HCT116 (cell line): ENCODE data around the gene GIMAP8.

Experiments
- CEBPB ChIP-seq: IDR thresholded peaks from 2 replicates; pipeline ENCODE4 v1.6.1; 2012; ENCODE audit warnings: low read depth
- EGR1 ChIP-seq: IDR thresholded peaks from 2 replicates; pipeline ENCODE4 v1.6.1; 2012; ENCODE audit warnings: low read depth
- EZH2 ChIP-seq: fragments of 200-600 bp; sonication (generic); IDR thresholded peaks from 2 replicates; pipeline ENCODE4 v1.6.1; 2017; ENCODE audit warnings: antibody characterized with exemption, mixed run types
- POLR2A ChIP-seq: IDR thresholded peaks from 2 replicates; pipeline ENCODE4 v1.7.0; 2011; ENCODE audit warnings: borderline replicate concordance; ENCODE audit not compliant: insufficient read depth, insufficient read length; ENCODE audit errors: extremely low read depth
- SP1 ChIP-seq: IDR thresholded peaks from 2 replicates; pipeline ENCODE4 v1.6.1; 2012; ENCODE audit warnings: low read depth
- TF ChIP-seq, protein P1 (sequence below), 3 experiments: fragments of 200-600 bp in 1 of 3; sonication (generic) in 1 of 3; IDR thresholded peaks in 2 of 3; conservative IDR thresholded peaks in 1 of 3; 2 replicates each; pipeline ENCODE4 v1.5.1; 2012 to 2017; ENCODE audit warnings: low read depth in 2 of 3, low read length in 2 of 3, antibody characterized with exemption in 1 of 3, borderline replicate concordance in 1 of 3, control low read depth in 1 of 3, mild to moderate bottlenecking in 1 of 3, mixed read lengths in 1 of 3, mixed run types in 1 of 3, moderate library complexity in 1 of 3; ENCODE audit not compliant: insufficient read depth in 1 of 3
- TF ChIP-seq, protein P2 (sequence below): IDR thresholded peaks from 2 replicates; pipeline ENCODE4 v1.6.1; 2012; ENCODE audit warnings: low read depth
- TF ChIP-seq, protein P3 (sequence below): IDR thresholded peaks from 2 replicates; pipeline ENCODE4 v1.6.1; 2012
- TF ChIP-seq, protein P4 (sequence below): IDR thresholded peaks from 2 replicates; pipeline ENCODE4 v1.6.1; 2012

DNA sequence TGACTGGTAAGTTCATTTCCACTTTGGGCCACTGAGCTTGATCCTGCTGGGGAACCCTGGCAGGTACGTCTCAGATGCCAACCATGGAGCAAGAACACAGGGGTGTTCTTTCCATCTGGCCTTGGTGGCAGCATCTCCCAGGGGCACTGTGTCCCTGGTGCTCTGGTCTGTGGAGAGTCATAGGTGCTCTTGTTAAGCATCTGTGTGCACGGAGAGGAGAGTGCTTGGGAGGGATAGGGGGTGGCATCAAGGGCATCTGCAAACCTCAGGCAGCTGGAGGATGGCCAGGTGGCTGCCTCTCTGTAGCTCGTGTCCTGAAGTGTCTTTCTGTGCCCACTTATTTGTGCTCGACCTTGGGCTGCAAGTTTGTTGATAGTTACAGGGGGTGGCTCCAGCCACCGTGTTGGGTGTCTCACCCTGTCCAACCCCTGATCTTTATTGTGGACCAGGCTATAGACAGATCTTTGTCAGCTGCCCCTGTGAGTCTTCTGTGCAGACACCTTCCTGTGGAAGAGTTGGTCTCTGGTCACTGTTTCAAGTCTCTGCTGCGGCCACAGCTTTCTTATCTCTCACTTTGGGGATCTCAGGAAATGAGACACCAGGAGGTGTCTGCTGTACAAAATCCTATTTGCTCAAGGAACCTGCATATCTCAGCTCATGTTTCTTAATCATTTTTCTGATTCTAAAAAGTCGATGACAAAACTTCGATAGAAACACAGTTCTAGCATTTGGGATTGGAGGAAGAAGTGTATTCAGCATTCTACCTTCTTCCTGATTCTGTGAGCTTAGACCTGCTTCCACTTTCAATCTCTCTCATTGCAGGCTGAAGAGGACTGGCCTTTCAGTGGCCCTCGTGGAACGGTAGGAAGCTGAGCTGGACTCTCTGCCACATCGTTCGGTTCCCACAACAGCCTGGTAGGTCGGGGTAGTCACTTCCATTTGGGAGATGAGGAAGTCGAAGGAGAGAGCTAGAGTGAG lies 17.2 kb upstream of the GIMAP8 start:
- TF ChIP-seq CEBPB (no peak), POLR2A (no peak), SP1 (no peak), EGR1 (no peak), EZH2 (no peak)
- TF ChIP-seq, protein P1, sequence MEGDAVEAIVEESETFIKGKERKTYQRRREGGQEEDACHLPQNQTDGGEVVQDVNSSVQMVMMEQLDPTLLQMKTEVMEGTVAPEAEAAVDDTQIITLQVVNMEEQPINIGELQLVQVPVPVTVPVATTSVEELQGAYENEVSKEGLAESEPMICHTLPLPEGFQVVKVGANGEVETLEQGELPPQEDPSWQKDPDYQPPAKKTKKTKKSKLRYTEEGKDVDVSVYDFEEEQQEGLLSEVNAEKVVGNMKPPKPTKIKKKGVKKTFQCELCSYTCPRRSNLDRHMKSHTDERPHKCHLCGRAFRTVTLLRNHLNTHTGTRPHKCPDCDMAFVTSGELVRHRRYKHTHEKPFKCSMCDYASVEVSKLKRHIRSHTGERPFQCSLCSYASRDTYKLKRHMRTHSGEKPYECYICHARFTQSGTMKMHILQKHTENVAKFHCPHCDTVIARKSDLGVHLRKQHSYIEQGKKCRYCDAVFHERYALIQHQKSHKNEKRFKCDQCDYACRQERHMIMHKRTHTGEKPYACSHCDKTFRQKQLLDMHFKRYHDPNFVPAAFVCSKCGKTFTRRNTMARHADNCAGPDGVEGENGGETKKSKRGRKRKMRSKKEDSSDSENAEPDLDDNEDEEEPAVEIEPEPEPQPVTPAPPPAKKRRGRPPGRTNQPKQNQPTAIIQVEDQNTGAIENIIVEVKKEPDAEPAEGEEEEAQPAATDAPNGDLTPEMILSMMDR (IDR thresholded peaks at IDR 0.05 in 2 of 3, conservative IDR thresholded peaks at IDR 0.05 in 1 of 3; ENCODE audit: borderline replicate concordance in 1 of 3, insufficient read depth in 1 of 3, low read depth in 2 of 3, low read length in 2 of 3) = no peak
- TF ChIP-seq, protein P2, sequence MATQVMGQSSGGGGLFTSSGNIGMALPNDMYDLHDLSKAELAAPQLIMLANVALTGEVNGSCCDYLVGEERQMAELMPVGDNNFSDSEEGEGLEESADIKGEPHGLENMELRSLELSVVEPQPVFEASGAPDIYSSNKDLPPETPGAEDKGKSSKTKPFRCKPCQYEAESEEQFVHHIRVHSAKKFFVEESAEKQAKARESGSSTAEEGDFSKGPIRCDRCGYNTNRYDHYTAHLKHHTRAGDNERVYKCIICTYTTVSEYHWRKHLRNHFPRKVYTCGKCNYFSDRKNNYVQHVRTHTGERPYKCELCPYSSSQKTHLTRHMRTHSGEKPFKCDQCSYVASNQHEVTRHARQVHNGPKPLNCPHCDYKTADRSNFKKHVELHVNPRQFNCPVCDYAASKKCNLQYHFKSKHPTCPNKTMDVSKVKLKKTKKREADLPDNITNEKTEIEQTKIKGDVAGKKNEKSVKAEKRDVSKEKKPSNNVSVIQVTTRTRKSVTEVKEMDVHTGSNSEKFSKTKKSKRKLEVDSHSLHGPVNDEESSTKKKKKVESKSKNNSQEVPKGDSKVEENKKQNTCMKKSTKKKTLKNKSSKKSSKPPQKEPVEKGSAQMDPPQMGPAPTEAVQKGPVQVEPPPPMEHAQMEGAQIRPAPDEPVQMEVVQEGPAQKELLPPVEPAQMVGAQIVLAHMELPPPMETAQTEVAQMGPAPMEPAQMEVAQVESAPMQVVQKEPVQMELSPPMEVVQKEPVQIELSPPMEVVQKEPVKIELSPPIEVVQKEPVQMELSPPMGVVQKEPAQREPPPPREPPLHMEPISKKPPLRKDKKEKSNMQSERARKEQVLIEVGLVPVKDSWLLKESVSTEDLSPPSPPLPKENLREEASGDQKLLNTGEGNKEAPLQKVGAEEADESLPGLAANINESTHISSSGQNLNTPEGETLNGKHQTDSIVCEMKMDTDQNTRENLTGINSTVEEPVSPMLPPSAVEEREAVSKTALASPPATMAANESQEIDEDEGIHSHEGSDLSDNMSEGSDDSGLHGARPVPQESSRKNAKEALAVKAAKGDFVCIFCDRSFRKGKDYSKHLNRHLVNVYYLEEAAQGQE = no peak
- TF ChIP-seq, protein P3, sequence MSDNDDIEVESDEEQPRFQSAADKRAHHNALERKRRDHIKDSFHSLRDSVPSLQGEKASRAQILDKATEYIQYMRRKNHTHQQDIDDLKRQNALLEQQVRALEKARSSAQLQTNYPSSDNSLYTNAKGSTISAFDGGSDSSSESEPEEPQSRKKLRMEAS = no peak
- TF ChIP-seq, protein P4, sequence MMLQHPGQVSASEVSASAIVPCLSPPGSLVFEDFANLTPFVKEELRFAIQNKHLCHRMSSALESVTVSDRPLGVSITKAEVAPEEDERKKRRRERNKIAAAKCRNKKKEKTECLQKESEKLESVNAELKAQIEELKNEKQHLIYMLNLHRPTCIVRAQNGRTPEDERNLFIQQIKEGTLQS = no peak
